K562 (cell line): ENCODE data around the gene PELI1. TPM values are rescaled to one million over a fixed set of nuclear protein-coding genes. Genes with fewer than 3 reads are reported as not detected.

Source experiments
- EWSR1 ChIP-seq: fragments of 450-650 bp; IDR thresholded peaks from 2 replicates; pipeline ENCODE4 v1.6.1; 2018; ENCODE audit warnings: borderline replicate concordance, mild to moderate bottlenecking, low read depth, moderate library complexity; ENCODE audit not compliant: partially characterized antibody
- FOXA1 ChIP-seq: fragments of 450-650 bp; IDR thresholded peaks from 2 replicates; pipeline ENCODE4 v1.6.1; 2016; ENCODE audit warnings: mild to moderate bottlenecking, borderline replicate concordance
- JUN ChIP-seq, 2 experiments: sonication (generic) in 1 of 2; formaldehyde crosslinking in 1 of 2; IDR thresholded peaks; 2 replicates each; pipeline versions ENCODE4 v1.6.1 to v1.8.0; 2012 to 2022; ENCODE audit warnings: borderline replicate concordance in 2 of 2, mild to moderate bottlenecking in 2 of 2, improper control_type of control experiment in 1 of 2, low read depth in 1 of 2, low read length in 1 of 2, missing genetic modification reagents in 1 of 2
- JUND ChIP-seq, 2 experiments: IDR thresholded peaks; 2 replicates in 1 of 2; 3 replicates in 1 of 2; pipeline ENCODE4 v1.6.1; 2011; ENCODE audit warnings: borderline replicate concordance in 2 of 2, low read depth in 2 of 2, low read length in 2 of 2, improper control_type of control experiment in 1 of 2, missing biosample characterization in 1 of 2, missing genetic modification characterization in 1 of 2, missing genetic modification reagents in 1 of 2
- PCBP1 ChIP-seq: fragments of 200-400 bp; formaldehyde crosslinking; IDR thresholded peaks from 2 replicates; pipeline ENCODE4 v1.6.1; 2018; ENCODE audit warnings: mild to moderate bottlenecking, low read depth, low read length; ENCODE audit not compliant: poor library complexity, severe bottlenecking
- PML ChIP-seq: IDR thresholded peaks from 2 replicates; pipeline ENCODE4 v1.6.1; 2012; ENCODE audit warnings: low read length, inconsistent platforms
- PTBP1 ChIP-seq: fragments of 200-400 bp; formaldehyde crosslinking; IDR thresholded peaks from 2 replicates; pipeline ENCODE4 v1.6.1; 2017; ENCODE audit warnings: low read depth, low read length
- SAFB2 ChIP-seq: fragments of 200-400 bp; formaldehyde crosslinking; IDR thresholded peaks from 2 replicates; pipeline ENCODE4 v1.6.1; 2018; ENCODE audit warnings: borderline replicate concordance, low read length, low read depth, moderate library complexity; ENCODE audit not compliant: severe bottlenecking
- SMARCA4 ChIP-seq: fragments of 450-650 bp; IDR thresholded peaks from 2 replicates; pipeline ENCODE4 v1.6.1; 2016
- ZBTB34 ChIP-seq: fragments of 250-450 bp; sonication (Bioruptor Pico); IDR thresholded peaks from 2 replicates; pipeline ENCODE4 v1.8.0; 2021; ENCODE audit warnings: mild to moderate bottlenecking, moderate library complexity
- ZC3H4 ChIP-seq: sonication (generic); formaldehyde crosslinking; IDR thresholded peaks from 2 replicates; pipeline ENCODE4 v1.9.0; 2021; ENCODE audit warnings: missing genetic modification reagents, borderline replicate concordance
- ZKSCAN1 ChIP-seq: fragments of 150-350 bp; IDR thresholded peaks from 2 replicates; pipeline ENCODE4 v1.6.1; 2016; ENCODE audit warnings: low read depth, low read length
- ZNF146 ChIP-seq: IDR thresholded peaks from one replicate; pipeline ENCODE4 v1.6.1; 2018; ENCODE audit warnings: missing compliant biosample characterization; ENCODE audit not compliant: unreplicated experiment
- ZNF232 ChIP-seq: sonication (generic); formaldehyde crosslinking; IDR thresholded peaks from 2 replicates; pipeline ENCODE4 v1.8.0; 2022; ENCODE audit warnings: mild to moderate bottlenecking, missing genetic modification reagents
- ZNF639 ChIP-seq, 2 experiments: fragments of 200-800 bp in 1 of 2; sonication (Bioruptor generic) in 1 of 2; sonication (generic) in 1 of 2; formaldehyde crosslinking in 1 of 2; IDR thresholded peaks in 1 of 2; conservative IDR thresholded peaks in 1 of 2; 2 replicates each; pipeline versions ENCODE4 v1.5.0 to v1.6.1; 2016 to 2020; ENCODE audit warnings: missing compliant biosample characterization in 1 of 2, missing genetic modification characterization in 1 of 2, missing genetic modification reagents in 1 of 2
- ZSCAN32 ChIP-seq: fragments of 450-650 bp; formaldehyde crosslinking; IDR thresholded peaks from 2 replicates; pipeline ENCODE4 v1.4.0; 2020; ENCODE audit warnings: mild to moderate bottlenecking, moderate library complexity
- polyA plus RNA-seq, 8 experiments: library from polyadenylated mRNA; depleted of rRNA in 4 of 8; stranded (reverse) in 5 of 8; unstranded in 3 of 8; fragments of >200 nt; fragmentation: Nextera tagmentation in 2 of 8; fragmentation: Illumina TruSeq in 1 of 8; extraction: Ambion mirVana in 2 of 8; extraction: Trizol in 1 of 8; gene quantifications; 2 replicates each; pipeline versions ENCODE4 v1.2.1 to v1.2.3, GENCODE V29; 2011 to 2014; ENCODE audit warnings: inconsistent platforms in 1 of 8, missing spikeins in 1 of 8
- total RNA-seq, 7 experiments: library from RNA; depleted of rRNA in 6 of 7; stranded (reverse); fragments of >200 nt in 6 of 7; fragmentation: Illumina TruSeq in 2 of 7; extraction: Trizol in 2 of 7; gene quantifications; 2 replicates each; pipeline versions ENCODE4 v1.2.1 to v1.2.3, GENCODE V29; 2011 to 2021; ENCODE audit warnings: low replicate concordance in 1 of 7
- TF ChIP-seq, protein P1 (sequence below): sonication (generic); formaldehyde crosslinking; IDR thresholded peaks from 2 replicates; pipeline ENCODE4 v1.8.0; 2022; ENCODE audit warnings: missing genetic modification reagents, mild to moderate bottlenecking, moderate library complexity, borderline replicate concordance
- TF ChIP-seq, protein P2 (sequence below), 2 experiments: fragments of 450-650 bp in 1 of 2; IDR thresholded peaks; 2 replicates each; pipeline ENCODE4 v1.6.1; 2011 to 2017; ENCODE audit warnings: low read depth in 2 of 2, antibody characterized with exemption in 1 of 2, borderline replicate concordance in 1 of 2, low read length in 1 of 2, mild to moderate bottlenecking in 1 of 2, mixed read lengths in 1 of 2; ENCODE audit not compliant: control insufficient read depth in 1 of 2
- TF ChIP-seq, protein P3 (sequence below): sonication (generic); formaldehyde crosslinking; IDR thresholded peaks from 2 replicates; pipeline ENCODE4 v1.8.0; 2022; ENCODE audit warnings: mild to moderate bottlenecking, missing genetic modification reagents

Gene PELI1
- total and polyA plus RNA-seq, 9 of the 15 experiments (the other 6 are each of a cell fraction or from before 2014, with no cell fraction given) = 3.3 to 19.2 (median 12.5) TPM

- TF ChIP-seq PCBP1 (no peak), ZKSCAN1 (no peak), PTBP1 (no peak), ZBTB34 (CRISPR knock-in tag) (no peak), SMARCA4 (peak; percentile 77), EWSR1 (no peak), ZNF232 (CRISPR knock-in tag) (no peak), SAFB2 (no peak), FOXA1 (no peak), JUN (IDR thresholded peaks at IDR 0.05; ENCODE audit: borderline replicate concordance, low read depth, low read length) (peak; percentile 81), JUN (CRISPR knock-in tag; IDR thresholded peaks at IDR 0.05; ENCODE audit: borderline replicate concordance) (no peak), ZNF639 (CRISPR knock-in tag; conservative IDR thresholded peaks at IDR 0.05 in 1 of 2, IDR thresholded peaks at IDR 0.05 in 1 of 2) (no peak), ZSCAN32 (CRISPR knock-in tag) (no peak), ZC3H4 (CRISPR knock-in tag) (no peak), PML (no peak), JUND (IDR thresholded peaks at IDR 0.05; ENCODE audit: borderline replicate concordance, low read depth, low read length) (peak; percentile 92), JUND (tag; IDR thresholded peaks at IDR 0.05; ENCODE audit: borderline replicate concordance, low read depth, low read length) (peak; percentile 87; the same call in 2 of the 3 replicates), ZNF146 (CRISPR knock-in tag) (no peak)
- TF ChIP-seq, protein P1, sequence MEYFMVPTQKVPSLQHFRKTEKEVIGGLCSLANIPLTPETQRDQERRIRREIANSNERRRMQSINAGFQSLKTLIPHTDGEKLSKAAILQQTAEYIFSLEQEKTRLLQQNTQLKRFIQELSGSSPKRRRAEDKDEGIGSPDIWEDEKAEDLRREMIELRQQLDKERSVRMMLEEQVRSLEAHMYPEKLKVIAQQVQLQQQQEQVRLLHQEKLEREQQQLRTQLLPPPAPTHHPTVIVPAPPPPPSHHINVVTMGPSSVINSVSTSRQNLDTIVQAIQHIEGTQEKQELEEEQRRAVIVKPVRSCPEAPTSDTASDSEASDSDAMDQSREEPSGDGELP = no peak
- TF ChIP-seq, protein P2, sequence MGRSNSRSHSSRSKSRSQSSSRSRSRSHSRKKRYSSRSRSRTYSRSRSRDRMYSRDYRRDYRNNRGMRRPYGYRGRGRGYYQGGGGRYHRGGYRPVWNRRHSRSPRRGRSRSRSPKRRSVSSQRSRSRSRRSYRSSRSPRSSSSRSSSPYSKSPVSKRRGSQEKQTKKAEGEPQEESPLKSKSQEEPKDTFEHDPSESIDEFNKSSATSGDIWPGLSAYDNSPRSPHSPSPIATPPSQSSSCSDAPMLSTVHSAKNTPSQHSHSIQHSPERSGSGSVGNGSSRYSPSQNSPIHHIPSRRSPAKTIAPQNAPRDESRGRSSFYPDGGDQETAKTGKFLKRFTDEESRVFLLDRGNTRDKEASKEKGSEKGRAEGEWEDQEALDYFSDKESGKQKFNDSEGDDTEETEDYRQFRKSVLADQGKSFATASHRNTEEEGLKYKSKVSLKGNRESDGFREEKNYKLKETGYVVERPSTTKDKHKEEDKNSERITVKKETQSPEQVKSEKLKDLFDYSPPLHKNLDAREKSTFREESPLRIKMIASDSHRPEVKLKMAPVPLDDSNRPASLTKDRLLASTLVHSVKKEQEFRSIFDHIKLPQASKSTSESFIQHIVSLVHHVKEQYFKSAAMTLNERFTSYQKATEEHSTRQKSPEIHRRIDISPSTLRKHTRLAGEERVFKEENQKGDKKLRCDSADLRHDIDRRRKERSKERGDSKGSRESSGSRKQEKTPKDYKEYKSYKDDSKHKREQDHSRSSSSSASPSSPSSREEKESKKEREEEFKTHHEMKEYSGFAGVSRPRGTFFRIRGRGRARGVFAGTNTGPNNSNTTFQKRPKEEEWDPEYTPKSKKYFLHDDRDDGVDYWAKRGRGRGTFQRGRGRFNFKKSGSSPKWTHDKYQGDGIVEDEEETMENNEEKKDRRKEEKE (IDR thresholded peaks at IDR 0.05; ENCODE audit: borderline replicate concordance in 1 of 2, control insufficient read depth in 1 of 2, low read depth in 2 of 2, low read length in 1 of 2) = no peak
- TF ChIP-seq, protein P3, sequence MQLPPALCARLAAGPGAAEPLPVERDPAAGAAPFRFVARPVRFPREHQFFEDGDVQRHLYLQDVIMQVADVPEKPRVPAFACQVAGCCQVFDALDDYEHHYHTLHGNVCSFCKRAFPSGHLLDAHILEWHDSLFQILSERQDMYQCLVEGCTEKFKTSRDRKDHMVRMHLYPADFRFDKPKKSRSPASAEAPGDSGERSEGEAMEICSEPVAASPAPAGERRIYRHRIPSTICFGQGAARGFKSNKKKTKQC (CRISPR knock-in tag) = no peak
Measured at GRCh38 chr2:64137567-64137966, 6.7 kb downstream of the PELI1 start (continued).
